Measurements from ENCODE around the gene APH1A. TPM values are rescaled to one million over a fixed set of nuclear protein-coding genes. Genes with fewer than 3 reads are reported as not detected.
"Not testable (repeated sequence)": the region's sequence is repeated elsewhere in the genome, so short reads cannot be mapped to it uniquely, and the experiment has no call there.

Gene APH1A
- total RNA-seq, 4 donors from 2014 or later = 40.3 to 68.9 (median 49.5) TPM

DNA sequence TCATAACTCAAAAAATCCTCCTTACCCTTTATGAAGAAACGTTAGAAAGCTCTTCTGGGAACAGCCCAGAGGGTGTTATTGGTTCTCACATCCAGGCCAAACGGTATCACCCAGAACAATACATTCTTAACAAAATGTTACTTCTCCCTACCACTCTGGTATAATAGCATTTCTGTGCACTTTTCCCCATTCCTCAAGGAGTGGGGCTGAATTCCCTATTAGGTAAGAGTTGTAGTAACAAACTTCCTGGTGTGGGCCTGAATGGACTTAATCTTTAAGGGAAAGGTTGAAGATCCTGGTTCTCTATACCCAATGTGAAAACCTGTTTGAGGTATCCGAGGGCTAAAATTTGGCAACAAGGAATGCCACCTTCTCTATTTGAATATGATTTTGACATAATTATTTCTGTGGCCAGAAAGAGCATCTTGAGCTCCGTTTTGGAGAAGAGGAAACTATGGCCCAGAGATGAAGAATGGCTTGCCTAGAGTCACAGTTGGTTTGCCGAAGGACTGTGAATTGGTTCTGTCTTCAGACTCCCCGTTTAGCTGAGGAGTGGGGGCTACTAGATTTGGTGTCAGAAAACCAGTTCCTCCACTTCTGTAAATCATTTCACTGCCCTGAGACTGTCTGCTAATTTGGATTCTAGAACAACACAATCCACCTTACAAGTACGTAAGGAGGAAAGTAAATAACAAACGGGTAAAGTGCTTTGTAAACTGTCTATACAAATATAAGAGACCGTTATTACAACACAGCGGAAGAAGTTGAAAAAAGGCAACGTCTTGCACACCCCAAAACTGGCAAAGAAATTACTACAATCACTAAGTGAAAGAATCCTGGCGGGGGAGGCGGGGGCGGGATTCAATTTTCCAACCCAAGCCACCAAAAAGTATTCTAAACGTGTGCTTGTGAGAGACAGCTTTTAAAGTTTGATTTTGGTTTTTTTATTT lies 35.2 kb downstream of the APH1A start:
- Histone ChIP-seq H3K36me3 (peaks cover 0 to 21% of the 10 kb centered on the region in 2 donors), H3K4me3 (peak overlapping the region; percentile 66 to 96), H3K27ac (peak overlapping the region; percentile 78 to 100 (median 96)), H3K9me3 (no peaks in the 10 kb centered on the region), H3K27me3 (no peaks in the 10 kb centered on the region), H3K4me1 (peaks cover 0 to 20% (median 0%) of the 10 kb centered on the region in 3 donors)
- no peak for ATAC-seq
- WGBS, 2 donors (ENCODE audit: low coverage in 1 of 2) = 5 to 11% methylated on average over 14 to 15 of the region's 15 CpGs
- no peak for TF ChIP-seq POLR2AphosphoS5 (IDR thresholded peaks at IDR 0.05)
- TF ChIP-seq, protein P1, sequence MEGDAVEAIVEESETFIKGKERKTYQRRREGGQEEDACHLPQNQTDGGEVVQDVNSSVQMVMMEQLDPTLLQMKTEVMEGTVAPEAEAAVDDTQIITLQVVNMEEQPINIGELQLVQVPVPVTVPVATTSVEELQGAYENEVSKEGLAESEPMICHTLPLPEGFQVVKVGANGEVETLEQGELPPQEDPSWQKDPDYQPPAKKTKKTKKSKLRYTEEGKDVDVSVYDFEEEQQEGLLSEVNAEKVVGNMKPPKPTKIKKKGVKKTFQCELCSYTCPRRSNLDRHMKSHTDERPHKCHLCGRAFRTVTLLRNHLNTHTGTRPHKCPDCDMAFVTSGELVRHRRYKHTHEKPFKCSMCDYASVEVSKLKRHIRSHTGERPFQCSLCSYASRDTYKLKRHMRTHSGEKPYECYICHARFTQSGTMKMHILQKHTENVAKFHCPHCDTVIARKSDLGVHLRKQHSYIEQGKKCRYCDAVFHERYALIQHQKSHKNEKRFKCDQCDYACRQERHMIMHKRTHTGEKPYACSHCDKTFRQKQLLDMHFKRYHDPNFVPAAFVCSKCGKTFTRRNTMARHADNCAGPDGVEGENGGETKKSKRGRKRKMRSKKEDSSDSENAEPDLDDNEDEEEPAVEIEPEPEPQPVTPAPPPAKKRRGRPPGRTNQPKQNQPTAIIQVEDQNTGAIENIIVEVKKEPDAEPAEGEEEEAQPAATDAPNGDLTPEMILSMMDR (IDR thresholded peaks at IDR 0.05) = no peak
- TF ChIP-seq POLR2A (IDR thresholded peaks at IDR 0.05) = no peak
- TF ChIP-seq EP300 (IDR thresholded peaks at IDR 0.05) = no peak

- peaks cover 0 to 28% of the 10 kb centered on the region in 2 donors for H3K36me3 ChIP-seq
- not testable (repeated sequence) for H3K27me3 ChIP-seq, H3K9me3 ChIP-seq, ATAC-seq, H3K4me3 ChIP-seq
- peaks cover 0 to 20% (median 0%) of the 10 kb centered on the region in 3 donors for H3K4me1 ChIP-seq
- 91 to 100% methylated on average over 5 of the region's 10 CpGs for WGBS, 2 donors (ENCODE audit: low coverage in 1 of 2)
- H3K27ac ChIP-seq = peak overlapping the region in 2 of 4 donors; percentile 99 to 100
Observed at GRCh38 chr1:150232921-150233320, 35.9 kb downstream of the APH1A start.

GRCh38 chr1:150228246-150228645 lies 40.6 kb downstream of the APH1A start:
- H3K4me1 ChIP-seq, H3K27me3 ChIP-seq, H3K4me3 ChIP-seq, H3K9me3 ChIP-seq, ATAC-seq, H3K27ac ChIP-seq: not testable (repeated sequence)
- 89 to 97% methylated on average over 9 of the region's 10 CpGs for WGBS, 2 donors (ENCODE audit: low coverage in 1 of 2)
- H3K36me3 ChIP-seq = peaks cover 0 to 72% of the 10 kb centered on the region in 2 donors

DNA sequence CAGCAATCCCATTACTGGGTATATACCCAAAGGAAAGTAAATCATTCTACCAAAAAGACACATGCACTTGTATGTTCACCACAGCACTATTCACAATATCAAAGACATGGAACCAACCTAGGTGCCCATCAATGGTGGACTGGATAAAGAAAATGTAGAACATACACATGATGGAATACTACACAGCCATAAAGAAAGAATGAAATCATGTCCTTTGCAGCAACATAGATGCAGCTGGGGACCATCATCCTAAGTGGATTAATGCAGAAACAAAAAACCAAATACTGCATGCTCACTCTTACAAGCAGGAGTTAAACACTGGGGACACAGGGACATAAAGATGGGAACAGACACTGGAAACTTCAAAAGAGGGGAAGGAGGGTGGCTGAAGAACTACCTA lies 41.6 kb downstream of the APH1A start:
- peaks cover 0 to 82% of the 10 kb centered on the region in 2 donors for H3K36me3 ChIP-seq
- TF ChIP-seq POLR2A (IDR thresholded peaks at IDR 0.05) (no peak), EP300 (IDR thresholded peaks at IDR 0.05) (no peak), POLR2AphosphoS5 (IDR thresholded peaks at IDR 0.05) (no peak)
- TF ChIP-seq, protein P1 (IDR thresholded peaks at IDR 0.05) = no peak

DNA sequence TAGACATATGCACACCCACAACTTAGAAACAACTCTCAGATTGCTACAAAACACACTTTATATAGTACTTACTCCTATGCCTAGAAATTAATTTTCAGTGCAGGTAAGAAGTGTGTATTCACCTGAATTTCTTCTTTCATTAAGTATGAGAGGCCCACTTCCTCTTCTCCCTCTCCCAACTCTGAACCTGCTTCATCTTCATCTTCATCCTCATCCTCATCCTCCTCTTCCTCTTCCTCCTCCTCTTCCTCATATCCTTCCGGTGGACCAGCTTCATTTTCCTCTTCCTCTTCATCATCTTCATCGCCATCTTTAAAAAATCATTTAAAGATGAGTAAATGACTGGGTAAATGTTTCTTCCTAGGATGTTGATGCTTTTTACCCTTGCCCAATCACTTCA lies 42.3 kb downstream of the APH1A start:
- H3K4me3 ChIP-seq = no peak overlapping the region
- 93% methylated on average over 2 of the region's 2 CpGs; no CpG with 5 or more reads in 1 of the 2 donors for WGBS, 2 donors (ENCODE audit: low coverage in 1 of 2)
- H3K27ac ChIP-seq = no peak overlapping the region
- ATAC-seq = no peak
- no peaks in the 10 kb centered on the region for H3K9me3 ChIP-seq
- H3K4me1 ChIP-seq = no peaks in the 10 kb centered on the region
- TF ChIP-seq, protein P1 (IDR thresholded peaks at IDR 0.05) = no peak
- no peak for TF ChIP-seq POLR2AphosphoS5 (IDR thresholded peaks at IDR 0.05)
- TF ChIP-seq POLR2A (IDR thresholded peaks at IDR 0.05) = no peak
- TF ChIP-seq EP300 (IDR thresholded peaks at IDR 0.05) = no peak
- H3K36me3 ChIP-seq = peaks cover 0 to 87% of the 10 kb centered on the region in 2 donors
- no peaks in the 10 kb centered on the region for H3K27me3 ChIP-seq

More for the DNA sequence above, 41.6 kb downstream of the APH1A start:
- no peak overlapping the region for H3K27ac ChIP-seq
- ATAC-seq = no peak
- H3K4me3 ChIP-seq = no peak overlapping the region
- no peaks in the 10 kb centered on the region for H3K27me3 ChIP-seq
- no peaks in the 10 kb centered on the region for H3K4me1 ChIP-seq
- H3K9me3 ChIP-seq = no peaks in the 10 kb centered on the region

DNA sequence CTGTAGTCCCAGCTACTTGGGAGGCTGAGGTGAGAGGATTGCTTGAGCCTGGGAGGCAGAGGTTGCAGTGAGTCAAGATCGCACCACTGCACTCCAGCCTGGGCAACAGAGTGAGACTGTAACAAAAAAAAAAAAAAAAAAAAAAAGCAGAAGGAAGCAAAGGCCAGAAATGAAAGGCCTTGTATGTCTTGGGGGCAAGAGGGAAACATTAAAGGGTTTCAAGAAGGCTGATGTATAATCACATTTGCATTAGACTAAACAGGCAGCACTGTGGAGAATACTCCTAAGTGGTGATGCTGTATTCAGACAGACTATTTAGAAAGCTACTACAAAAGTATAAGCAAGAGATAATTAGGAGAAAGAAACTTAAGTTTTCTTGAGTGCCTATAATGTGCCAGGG lies 43.3 kb downstream of the APH1A start:
- no peaks in the 10 kb centered on the region for H3K4me1 ChIP-seq
- no peak overlapping the region for H3K4me3 ChIP-seq
- TF ChIP-seq, protein P1 (IDR thresholded peaks at IDR 0.05) = no peak
- H3K9me3 ChIP-seq = no peaks in the 10 kb centered on the region
- no peak for ATAC-seq
- H3K27me3 ChIP-seq = no peaks in the 10 kb centered on the region
- H3K36me3 ChIP-seq = peaks cover 0 to 83% of the 10 kb centered on the region in 2 donors
- H3K27ac ChIP-seq = no peak overlapping the region
- WGBS, 2 donors (ENCODE audit: low coverage in 1 of 2) = no CpG with 5 or more reads among the region's 1 CpG
